H1 (cell line): Measurements from ENCODE around the gene CACNG4. TPM values are rescaled to one million over a fixed set of nuclear protein-coding genes. Genes with fewer than 3 reads are reported as not detected.

Source experiments
- CTCF ChIA-PET: fragments of 300-600 bp; sonication (Branson Sonifier 250); formaldehyde crosslinking; loops from one replicate; lab custom pipeline; 2021; ENCODE audit not compliant: partially characterized antibody; lab: Charles Lee
- POLR2A ChIA-PET: fragments of 300-600 bp; sonication (Branson Sonifier 250); formaldehyde crosslinking; loops from one replicate; lab custom pipeline; 2021; ENCODE audit warnings: inconsistent platforms; ENCODE audit not compliant: partially characterized antibody; lab: Charles Lee
- DNase-seq, 2 experiments: peaks; one replicate each; pipeline versions ENCODE4 v3.0.0 to v3.0.0-alpha.2; 2010 to 2022; ENCODE audit warnings: low spot score in 2 of 2, low read depth in 1 of 2, mixed read lengths in 1 of 2
- FAIRE-seq: peaks from 2 replicates; lab custom pipeline; 2011; peaks lifted over from hg19 to GRCh38; lab: Jason Lieb, UNC
- H2AFZ ChIP-seq: 2 replicates; pipeline ENCODE4 v1.8.1; 2012; ENCODE audit warnings: low read length, inconsistent platforms
- H2AK5ac ChIP-seq: 2 replicates; pipeline ENCODE4 v1.6.1; 2013; ENCODE audit warnings: low read depth, low read length
- H2BK120ac ChIP-seq: replicated peaks from 2 replicates; pipeline ENCODE3; 2013; ENCODE audit warnings: low read depth, low read length, inconsistent platforms
- H2BK12ac ChIP-seq: 2 replicates; pipeline ENCODE4 v1.6.1; 2013; ENCODE audit warnings: low read depth, low read length
- H2BK15ac ChIP-seq: 2 replicates; pipeline ENCODE4 v1.6.1; 2013; ENCODE audit warnings: low read length
- H2BK20ac ChIP-seq: 2 replicates; pipeline ENCODE4 v1.6.1; 2013; ENCODE audit warnings: low read length
- H2BK5ac ChIP-seq: 2 replicates; pipeline ENCODE4 v1.6.1; 2013; ENCODE audit warnings: low read depth, low read length
- H3K14ac ChIP-seq: 2 replicates; pipeline ENCODE4 v1.6.1; 2013; ENCODE audit warnings: inconsistent platforms; ENCODE audit not compliant: insufficient read length
- H3K18ac ChIP-seq: 2 replicates; pipeline ENCODE4 v1.6.1; 2013; ENCODE audit warnings: low read length; ENCODE audit errors: extremely low read depth
- H3K23ac ChIP-seq: 2 replicates; pipeline ENCODE4 v1.6.1; 2013; ENCODE audit warnings: inconsistent platforms; ENCODE audit not compliant: insufficient read length
- H3K23me2 ChIP-seq: 2 replicates; pipeline ENCODE4 v1.6.1; 2013; ENCODE audit warnings: low read depth, low read length
- H3K27ac ChIP-seq: 2 replicates; pipeline ENCODE4 v1.6.1; 2011; ENCODE audit warnings: low read depth, low read length, inconsistent platforms
- H3K27me3 ChIP-seq, 4 experiments: replicated peaks in 1 of 4; 1 replicate in 1 of 4; 2 replicates in 3 of 4; pipeline versions ENCODE4 v1.6.1 to v1.8.1; 2011 to 2013; ENCODE audit warnings: low read length in 3 of 4, mild to moderate bottlenecking in 3 of 4, inconsistent platforms in 2 of 4, mixed read lengths in 2 of 4, moderate library complexity in 1 of 4; ENCODE audit not compliant: control insufficient read depth in 3 of 4, insufficient read depth in 3 of 4; ENCODE audit errors: extremely low read depth in 1 of 4
- H3K36me3 ChIP-seq, 4 experiments: 2 replicates each; pipeline versions ENCODE4 v1.6.1 to v1.8.1; 2011 to 2013; ENCODE audit warnings: mild to moderate bottlenecking in 4 of 4, low read length in 3 of 4, moderate library complexity in 2 of 4, control low read depth in 1 of 4, inconsistent platforms in 1 of 4; ENCODE audit not compliant: insufficient read depth in 4 of 4, control insufficient read depth in 2 of 4
- H3K4ac ChIP-seq: replicated peaks from 2 replicates; pipeline ENCODE3; 2013; ENCODE audit warnings: low read length, low read depth, mixed read lengths, inconsistent platforms; ENCODE audit not compliant: insufficient read length
- H3K4me1 ChIP-seq, 4 experiments: replicated peaks in 1 of 4; 1 replicate in 1 of 4; 2 replicates in 3 of 4; pipeline versions ENCODE4 v1.6.1 to v1.8.1; 2011 to 2013; ENCODE audit warnings: low read length in 3 of 4, inconsistent platforms in 2 of 4, mixed read lengths in 1 of 4; ENCODE audit not compliant: insufficient read depth in 4 of 4, control insufficient read depth in 3 of 4
- H3K4me2 ChIP-seq, 2 experiments: 2 replicates each; pipeline versions ENCODE4 v1.6.1 to v1.8.1; 2011 to 2013; ENCODE audit warnings: low read depth in 2 of 2, low read length in 2 of 2, control low read depth in 1 of 2, inconsistent platforms in 1 of 2, mild to moderate bottlenecking in 1 of 2; ENCODE audit not compliant: insufficient read depth in 1 of 2
- H3K4me3 ChIP-seq, 4 experiments: fragments of 200-600, 300-600 bp in 1 of 4; sonication (generic), shearing (Covaris generic), sonication (Bioruptor Twin) in 1 of 4; 2 replicates each; pipeline versions ENCODE4 v1.5.1 to v1.8.1; 2011 to 2016; ENCODE audit warnings: low read length in 4 of 4, low read depth in 3 of 4, control low read depth in 2 of 4, inconsistent platforms in 2 of 4, mild to moderate bottlenecking in 2 of 4, mixed read lengths in 1 of 4, moderate library complexity in 1 of 4; ENCODE audit not compliant: insufficient read depth in 2 of 4; ENCODE audit errors: extremely low read depth in 1 of 4
- H3K56ac ChIP-seq: replicated peaks from 2 replicates; pipeline ENCODE3; 2013; ENCODE audit warnings: low read depth, mild to moderate bottlenecking, mixed read lengths, low read length, inconsistent platforms; ENCODE audit not compliant: insufficient read length
- H3K79me1 ChIP-seq: 2 replicates; pipeline ENCODE4 v1.6.1; 2013; ENCODE audit warnings: low read depth, low read length, control low read depth
- H3K79me2 ChIP-seq, 2 experiments: 2 replicates each; pipeline versions ENCODE4 v1.6.1 to v1.8.1; 2012 to 2013; ENCODE audit warnings: low read length in 2 of 2, mild to moderate bottlenecking in 2 of 2, inconsistent platforms in 1 of 2; ENCODE audit not compliant: insufficient read depth in 2 of 2, control insufficient read depth in 1 of 2
- H3K9ac ChIP-seq, 4 experiments: replicated peaks in 1 of 4; 1 replicate in 1 of 4; 2 replicates in 3 of 4; pipeline versions ENCODE4 v1.6.1 to v1.8.1; 2011 to 2013; ENCODE audit warnings: low read depth in 3 of 4, low read length in 3 of 4, control low read depth in 2 of 4, mild to moderate bottlenecking in 2 of 4, moderate library complexity in 2 of 4, inconsistent platforms in 1 of 4; ENCODE audit errors: extremely low read depth in 1 of 4
- H3K9me3 ChIP-seq, 2 experiments: 2 replicates each; pipeline versions ENCODE4 v1.6.1 to v1.8.1; 2012 to 2013; ENCODE audit warnings: mild to moderate bottlenecking in 2 of 2, moderate library complexity in 2 of 2, control low read depth in 1 of 2, inconsistent platforms in 1 of 2, low read depth in 1 of 2, low read length in 1 of 2, mixed read lengths in 1 of 2; ENCODE audit not compliant: insufficient read depth in 2 of 2
- H4K20me1 ChIP-seq, 2 experiments: replicated peaks in 1 of 2; 2 replicates each; pipeline versions ENCODE3 to v1.8.1; 2011 to 2013; ENCODE audit warnings: inconsistent platforms in 2 of 2, low read length in 2 of 2, mild to moderate bottlenecking in 1 of 2; ENCODE audit not compliant: insufficient read depth in 2 of 2, control insufficient read depth in 1 of 2
- H4K5ac ChIP-seq: 2 replicates; pipeline ENCODE4 v1.6.1; 2013; ENCODE audit warnings: low read length, low read depth, mixed read lengths, inconsistent platforms; ENCODE audit not compliant: insufficient read length
- H4K8ac ChIP-seq: 2 replicates; pipeline ENCODE4 v1.8.0; 2013; ENCODE audit warnings: mild to moderate bottlenecking, moderate library complexity, low read length, inconsistent platforms; ENCODE audit not compliant: insufficient read depth; ENCODE audit errors: extremely low read depth
- H4K91ac ChIP-seq: replicated peaks from 2 replicates; pipeline ENCODE3; 2013; ENCODE audit warnings: low read length, mixed read lengths, inconsistent platforms; ENCODE audit not compliant: insufficient read length
- CEBPB ChIP-seq: IDR thresholded peaks from 2 replicates; pipeline ENCODE4 v1.6.1; 2012; ENCODE audit warnings: low read depth, low read length
- ZNF274 ChIP-seq: IDR thresholded peaks from 2 replicates; pipeline ENCODE4 v1.7.0; 2012; ENCODE audit warnings: low read length, borderline replicate concordance; ENCODE audit errors: extremely low read depth
- WGBS, 2 experiments: shearing (Covaris generic) in 1 of 2; methylation state at CpG; one replicate each; pipeline versions ENCODE4 v1.1.6 to v1.1.7; 2013 to 2015; ENCODE audit warnings: low lambda C conversion rate in 2 of 2, mixed read lengths in 2 of 2, inconsistent platforms in 1 of 2, low coverage in 1 of 2, missing lambda C conversion rate in 1 of 2; ENCODE audit not compliant: insufficient replicate concordance in 2 of 2, insufficient coverage in 1 of 2, insufficient read length in 1 of 2; ENCODE audit errors: extremely low coverage in 1 of 2, missing lambda C conversion rate in 1 of 2; 5-methylcytosine and 5-hydroxymethylcytosine counted together
- polyA plus RNA-seq, 7 experiments: library from polyadenylated mRNA; depleted of rRNA in 3 of 7; stranded (reverse) in 5 of 7; unstranded in 2 of 7; fragments of >200 nt in 5 of 7; fragments of 200-250 nt in 2 of 7; gene quantifications; 1 replicate in 5 of 7; 2 replicates in 1 of 7; 4 replicates in 1 of 7; pipeline versions ENCODE4 v1.2.1 to v1.2.3, GENCODE V29; 2011 to 2013; ENCODE audit warnings: missing spikeins in 2 of 7, mixed read lengths in 2 of 7
- total RNA-seq: library from RNA; stranded (reverse); fragmentation: NEBNext Ultra II Directional; extraction: Animal tissue kit (Norgen Biotek cat#: 25700); gene quantifications from 2 replicates; pipeline ENCODE4 v1.2.1, GENCODE V29; 2021

CACNG4 gene
- total and polyA plus RNA-seq, 2 of the 8 experiments (the other 6 are each of a cell fraction or from before 2014, with no cell fraction given) = 3.6 to 5.6 TPM

GRCh38 chr17:66967837-66968543, 3.5 kb downstream of the CACNG4 start:
- no peak overlapping the region for H3K14ac ChIP-seq
- H3K4ac ChIP-seq = no peak overlapping the region
- H4K5ac ChIP-seq = no peak overlapping the region
- no peaks in the 10 kb centered on the region for H3K79me2 ChIP-seq
- H4K20me1 ChIP-seq = peaks cover 2 to 6% of the 10 kb centered on the region in 2 experiments
- no peak overlapping the region for H2BK12ac ChIP-seq
- H3K9ac ChIP-seq = no peak overlapping the region
- no peak overlapping the region for H2AFZ ChIP-seq
- H2AK5ac ChIP-seq = no peak overlapping the region
- peaks cover 4 to 9% (median 6%) of the 10 kb centered on the region in 4 experiments; a peak in 6 of 7 replicates for H3K4me1 ChIP-seq
- CTCF ChIA-PET = interaction anchor here (0.8 to 2.2 kb wide), 4 partner anchors 14 to 240 kb away, joined by 3 to 5 read pairs (median 3); no protein-coding TSS in a partner anchor
- H3K36me3 ChIP-seq = no peaks in the 10 kb centered on the region
- H3K4me3 ChIP-seq = no peak overlapping the region
- H2BK120ac ChIP-seq = no peak overlapping the region
- H3K27ac ChIP-seq = no peak overlapping the region
- no peak for FAIRE-seq
- no peak overlapping the region for H2BK15ac ChIP-seq
- H3K23me2 ChIP-seq = peaks cover 17% of the 10 kb centered on the region
- no peak overlapping the region for H2BK20ac ChIP-seq
- H3K18ac ChIP-seq = no peak overlapping the region
- H3K9me3 ChIP-seq = no peaks in the 10 kb centered on the region
- H3K23ac ChIP-seq = no peak overlapping the region
- no peak overlapping the region for H4K8ac ChIP-seq
- H3K56ac ChIP-seq = no peak overlapping the region
- H2BK5ac ChIP-seq = no peak overlapping the region
- POLR2A ChIA-PET = interaction anchor here (0.7 kb wide), 1 partner anchor 10 kb away, joined by 3 read pairs; no protein-coding TSS in a partner anchor
- WGBS, 2 experiments = 88% methylated on average over 9 of the region's 10 CpGs; no CpG with 5 or more reads in 1 of the 2 experiments
- H3K4me2 ChIP-seq = no peak overlapping the region
- no peak for DNase-seq
- no peak overlapping the region for H4K91ac ChIP-seq
- no peak for TF ChIP-seq ZNF274
- TF ChIP-seq CEBPB = peak; percentile 83
- TF ChIP-seq, all 59 proteins: peak for 1
- peaks cover 6 to 43% (median 38%) of the 10 kb centered on the region in 4 experiments for H3K27me3 ChIP-seq
- H3K79me1 ChIP-seq = no peaks in the 10 kb centered on the region; the same call in none of the 2 replicates
